Superior temporal gyrus (tissue), 1 donor: Measurements from ENCODE around the gene TAGLN3.

Experiments
- DNase-seq: peaks from one replicate; pipeline ENCODE4 v3.0.0-alpha.2; 2016; ENCODE audit errors: extremely low spot score

The TAGLN3 gene

DNA sequence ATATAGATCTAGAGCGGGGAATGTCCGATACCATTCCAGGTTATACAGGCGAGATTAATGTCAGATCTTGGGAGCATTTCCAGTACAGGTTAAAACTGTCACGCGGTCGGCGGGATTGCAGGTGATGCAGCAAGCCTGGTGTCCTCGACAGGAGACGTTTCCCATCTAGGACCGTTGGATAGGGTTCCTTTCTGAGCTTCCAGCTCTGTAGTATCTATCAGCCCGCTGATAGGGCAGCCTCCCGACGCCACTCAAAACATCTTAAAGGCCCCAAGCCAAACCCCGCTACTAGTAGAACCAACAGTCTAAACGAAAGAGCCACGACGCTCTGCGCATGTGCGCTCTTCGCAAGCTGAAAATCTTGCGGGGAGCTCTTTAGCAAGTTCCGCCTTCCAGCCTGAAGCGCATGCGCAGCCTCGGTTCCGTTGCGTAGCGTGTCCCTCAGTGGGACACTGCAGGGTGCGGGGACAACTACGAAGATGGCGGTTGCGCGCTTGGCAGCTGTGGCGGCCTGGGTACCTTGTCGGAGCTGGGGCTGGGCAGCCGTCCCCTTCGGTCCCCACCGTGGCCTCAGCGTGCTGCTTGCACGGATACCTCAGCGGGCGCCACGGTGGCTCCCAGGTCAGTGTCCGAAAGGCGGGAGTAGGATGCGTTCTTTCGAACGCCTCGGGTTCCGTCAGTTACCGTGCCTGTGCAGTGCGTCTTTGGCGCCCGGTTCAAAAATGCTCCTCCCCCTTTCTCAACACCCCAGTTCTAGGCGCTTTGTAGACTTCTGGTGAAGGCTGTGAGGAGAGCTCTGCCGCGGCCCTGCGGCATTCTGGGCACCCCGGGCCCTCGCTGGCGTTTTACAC is 19.9 kb upstream of the TAGLN3 start, which contains the start of gene ABHD10:
Gene ABHD10 (plus strand): TSS at position 444 of the 851 bp plus-strand sequence. CDS start 36 bp downstream, at position 480.
- DNase-seq: peak; percentile 100

DNA sequence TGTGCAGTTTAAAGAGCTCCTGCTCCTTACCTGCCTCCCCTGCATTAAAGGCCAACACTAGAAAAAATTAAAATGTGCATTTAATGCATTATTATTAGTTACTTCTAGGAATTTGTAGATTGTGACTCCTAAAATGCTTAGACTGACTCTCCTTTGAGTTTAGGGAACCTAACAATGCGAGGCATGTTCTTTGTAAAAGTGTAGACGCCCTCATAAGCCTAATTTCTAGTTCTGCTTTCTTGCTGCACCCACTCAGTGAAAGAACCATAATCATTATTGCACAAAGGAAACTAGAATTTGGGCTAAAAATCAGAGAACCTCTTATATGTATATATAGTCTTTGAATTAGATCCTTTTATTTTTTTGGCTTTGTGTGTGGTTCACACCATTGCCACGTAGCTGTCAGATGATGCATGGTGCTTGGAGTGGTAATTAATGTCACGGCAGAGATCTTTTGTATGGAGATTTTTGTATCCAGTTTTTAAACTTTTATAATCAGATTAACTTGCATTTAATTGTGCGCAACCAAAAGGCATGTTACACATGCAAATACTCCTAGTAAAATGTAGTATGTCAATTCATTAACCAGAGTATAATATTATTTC is 19.2 kb upstream of the TAGLN3 start:
- peak; percentile 69 for DNase-seq

DNA sequence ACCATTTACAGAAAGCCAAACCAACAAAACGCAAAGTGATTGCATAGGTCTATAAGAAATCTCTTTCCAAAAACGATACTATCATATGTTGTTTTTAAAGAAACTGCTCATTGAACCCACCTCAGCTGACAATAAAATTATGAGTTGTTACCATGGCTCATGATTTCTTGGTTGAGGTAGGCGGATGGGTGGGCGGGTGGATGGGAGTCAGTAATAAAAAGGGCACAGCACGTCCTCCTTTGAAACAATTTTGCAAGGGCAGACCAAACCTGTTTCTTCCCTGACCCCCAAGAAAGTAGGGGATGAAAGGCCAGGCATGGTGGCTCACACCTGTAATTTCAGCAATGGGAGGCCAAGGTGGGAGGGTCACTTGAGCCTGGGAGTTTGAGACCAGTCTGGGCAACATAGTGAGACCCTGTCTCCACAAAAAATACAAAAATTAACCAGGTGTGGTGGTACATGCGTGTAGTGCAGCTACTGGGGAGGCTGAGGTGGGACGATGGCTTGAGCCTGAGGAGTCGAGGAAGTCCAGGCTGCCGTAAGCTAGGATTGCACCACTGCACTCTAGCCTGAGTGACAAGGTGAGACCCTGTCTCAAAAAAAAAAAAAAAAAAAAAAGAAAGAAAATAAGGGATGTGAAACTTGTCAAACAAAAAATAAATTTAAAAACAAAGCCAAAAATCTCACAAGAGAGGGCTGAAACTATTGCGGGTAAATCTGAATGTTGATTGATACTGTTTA is 17.8 kb upstream of the TAGLN3 start:
- DNase-seq: no peak

DNA sequence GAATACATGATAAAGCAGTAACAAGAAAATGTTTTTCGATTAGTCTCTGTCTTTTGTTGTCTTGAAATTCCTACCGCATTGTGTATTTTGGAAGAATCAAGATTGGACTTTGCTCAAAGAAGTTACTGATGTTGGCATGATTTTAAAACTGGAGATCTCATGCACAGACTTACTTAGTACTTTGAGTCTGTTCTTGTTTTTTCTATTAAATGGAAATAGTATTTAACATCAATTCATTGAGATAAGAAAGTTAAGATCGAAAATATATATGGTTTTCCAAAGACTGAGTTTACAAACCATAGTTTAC is 17.3 kb upstream of the TAGLN3 start:
- no peak for DNase-seq

DNA sequence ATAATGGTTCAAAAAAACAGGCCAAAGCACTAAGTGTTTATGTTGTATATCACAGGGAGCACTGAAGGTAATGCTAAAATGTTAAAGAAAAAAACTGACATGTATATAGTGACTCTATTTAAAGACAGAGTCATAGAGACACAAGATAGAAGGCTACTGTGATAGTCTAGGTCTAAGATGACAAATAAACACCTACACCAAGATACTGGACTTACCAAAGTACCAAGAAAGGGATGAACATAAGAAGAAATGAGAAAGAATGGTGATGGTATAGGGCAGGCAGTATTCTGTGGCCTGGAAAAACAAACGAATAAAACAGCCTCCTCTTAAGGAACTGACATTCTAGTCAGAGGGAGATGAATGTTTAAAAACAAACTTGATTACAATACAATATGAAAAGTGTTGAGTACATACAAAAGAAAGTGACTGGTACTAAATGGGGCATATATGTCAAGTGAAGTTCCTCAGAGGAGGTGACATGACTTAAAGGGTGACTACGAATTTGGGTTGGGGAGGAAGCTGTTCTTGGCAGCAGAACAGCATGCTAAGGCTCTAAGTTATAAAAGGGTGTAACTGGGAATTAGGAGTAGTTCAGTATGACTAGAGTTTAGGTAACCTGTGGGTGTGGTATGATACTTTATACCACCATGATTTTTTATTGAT is 14.0 kb upstream of the TAGLN3 start:
- DNase-seq: no peak

DNA sequence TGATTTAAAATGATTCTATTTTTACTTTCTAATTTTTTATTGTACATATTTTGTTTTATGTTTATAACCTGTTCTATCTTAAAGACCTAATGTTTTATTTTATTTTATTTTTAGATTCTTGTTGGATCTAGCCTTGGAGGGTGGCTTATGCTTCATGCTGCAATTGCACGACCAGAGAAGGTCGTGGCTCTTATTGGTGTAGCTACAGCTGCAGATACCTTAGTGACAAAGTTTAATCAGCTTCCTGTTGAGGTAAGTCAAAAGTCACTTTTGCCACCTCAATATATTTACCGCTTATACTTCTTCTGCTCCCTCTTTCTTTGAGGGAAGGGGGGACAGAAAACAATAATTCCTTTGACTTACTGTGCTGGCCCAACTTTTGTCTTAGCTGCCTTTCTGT is 11.9 kb upstream of the TAGLN3 start:
- DNase-seq: no peak

DNA sequence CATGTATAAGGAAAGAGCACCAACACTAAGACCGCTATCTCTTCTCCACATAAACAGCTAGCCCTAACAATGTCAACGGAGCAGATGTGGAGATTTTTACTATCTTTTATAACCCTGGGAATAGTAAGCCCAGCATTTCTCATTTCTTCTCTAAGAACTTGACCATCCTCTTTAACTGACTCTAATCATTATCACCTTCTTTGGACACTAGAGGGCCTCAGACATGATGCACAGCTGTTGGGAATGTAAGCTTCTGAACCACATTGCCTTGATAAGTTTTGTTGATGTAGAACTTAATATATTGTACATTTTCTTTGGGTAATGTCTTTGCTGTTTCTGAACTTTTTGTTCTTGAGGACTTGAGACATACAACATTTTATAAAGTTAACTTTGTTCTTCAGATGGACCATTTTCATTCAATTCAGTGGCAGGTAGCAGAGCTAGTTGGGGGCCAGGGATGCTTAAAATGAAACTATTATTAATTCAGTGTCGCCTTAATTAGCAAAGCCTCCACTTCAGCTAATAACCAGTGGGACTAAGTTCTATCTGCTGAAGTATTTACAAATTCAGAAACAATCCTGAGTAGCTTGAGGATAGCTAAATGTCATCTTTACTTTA is 9.6 kb upstream of the TAGLN3 start:
- peak; percentile 89 for DNase-seq

DNA sequence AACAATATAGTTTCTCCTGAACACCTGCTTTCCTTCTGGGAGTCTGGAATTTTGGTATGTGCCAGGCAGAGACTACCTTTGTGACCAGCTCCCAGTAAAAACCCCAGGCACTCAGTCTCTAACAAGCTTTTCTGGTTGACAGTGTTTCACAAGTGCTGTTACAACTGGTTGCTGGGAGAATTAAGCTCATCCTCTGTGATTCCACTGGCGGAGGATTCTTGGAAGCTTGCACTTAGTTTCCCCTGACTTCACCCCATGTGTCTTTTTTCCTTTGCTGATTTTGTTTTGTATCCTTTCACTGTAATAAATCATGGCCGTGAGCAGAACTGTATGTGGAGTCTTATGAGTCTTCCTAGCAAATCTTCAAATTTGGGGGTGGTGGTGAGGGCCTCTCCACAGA is 5.7 kb upstream of the TAGLN3 start:
- no peak for DNase-seq

DNA sequence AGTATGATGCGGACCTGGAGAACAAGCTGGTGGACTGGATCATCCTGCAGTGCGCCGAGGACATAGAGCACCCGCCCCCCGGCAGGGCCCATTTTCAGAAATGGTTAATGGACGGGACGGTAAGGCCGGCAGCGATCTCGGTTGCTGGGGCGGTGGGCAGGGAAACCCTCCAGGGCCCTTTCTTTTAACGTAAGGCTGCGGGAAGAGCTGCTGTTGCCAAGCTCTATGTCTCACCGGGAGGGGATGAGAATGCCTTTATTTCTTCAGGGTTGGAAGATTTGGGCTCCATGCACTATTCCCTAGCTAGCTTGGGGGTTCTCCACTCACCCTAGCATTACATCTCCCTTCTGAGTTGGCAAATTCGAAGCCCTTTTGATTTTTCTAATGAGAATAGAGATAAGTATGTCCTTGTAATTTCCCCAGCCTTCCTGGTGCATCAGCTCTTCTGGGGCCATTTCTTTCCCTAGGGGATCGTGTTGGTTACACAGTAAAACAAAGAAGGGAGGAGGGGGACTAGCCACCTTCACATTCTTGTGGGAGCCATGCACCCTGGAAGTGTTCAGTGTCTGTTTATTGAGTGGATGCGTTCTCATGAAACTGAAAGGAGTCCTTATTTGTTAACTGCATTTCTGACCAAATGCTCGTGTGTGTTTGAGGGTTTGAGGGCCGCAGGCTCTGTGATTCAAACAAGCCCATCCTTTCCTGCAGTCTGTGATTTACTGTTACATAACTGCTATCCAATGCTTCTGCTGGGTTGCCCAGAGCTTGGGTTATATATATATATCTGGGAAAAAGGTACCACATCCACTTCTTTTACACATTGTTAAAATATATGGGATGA is 982 bp downstream of the TAGLN3 start:
- DNase-seq: peak; percentile 68

DNA sequence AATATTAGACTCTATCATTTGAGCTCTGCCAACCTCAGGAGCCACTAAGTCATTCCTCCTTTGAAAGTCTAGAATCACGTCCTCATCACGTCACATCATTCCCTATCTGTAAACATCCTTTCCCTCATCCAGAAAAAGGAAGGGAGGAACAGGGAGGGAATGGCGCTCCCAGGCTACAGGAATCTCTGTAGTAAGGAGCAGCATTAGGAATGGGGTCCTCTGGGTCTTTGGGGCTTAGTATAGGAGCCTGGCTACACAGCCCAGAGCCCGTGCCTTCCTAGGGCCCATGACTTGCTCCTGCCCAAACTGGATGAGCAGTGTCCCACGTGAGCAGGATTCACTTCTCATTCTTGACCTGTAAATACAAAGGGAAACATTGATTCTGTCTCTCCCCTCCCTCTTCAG is 1.6 kb downstream of the TAGLN3 start:
- no peak for DNase-seq

DNA sequence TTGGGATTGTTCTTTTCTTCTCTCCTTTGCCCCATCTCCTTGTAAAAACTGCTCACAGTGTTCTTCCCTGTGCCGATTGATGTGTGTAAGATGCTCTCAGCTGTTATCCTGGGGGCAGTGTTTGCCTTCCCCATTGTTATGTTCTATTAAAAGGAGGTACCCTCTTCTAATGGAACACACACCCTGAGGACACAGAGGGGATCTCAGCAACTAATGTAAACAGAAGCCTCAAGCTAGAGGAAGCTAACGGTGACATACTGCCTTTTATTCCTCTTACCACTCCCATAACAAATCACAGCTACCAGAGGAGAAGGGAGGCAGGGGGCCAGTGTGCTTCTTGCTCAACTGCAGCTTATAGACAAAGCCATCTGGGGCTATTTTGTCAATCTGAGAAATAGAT is 2.2 kb downstream of the TAGLN3 start:
- no peak for DNase-seq

DNA sequence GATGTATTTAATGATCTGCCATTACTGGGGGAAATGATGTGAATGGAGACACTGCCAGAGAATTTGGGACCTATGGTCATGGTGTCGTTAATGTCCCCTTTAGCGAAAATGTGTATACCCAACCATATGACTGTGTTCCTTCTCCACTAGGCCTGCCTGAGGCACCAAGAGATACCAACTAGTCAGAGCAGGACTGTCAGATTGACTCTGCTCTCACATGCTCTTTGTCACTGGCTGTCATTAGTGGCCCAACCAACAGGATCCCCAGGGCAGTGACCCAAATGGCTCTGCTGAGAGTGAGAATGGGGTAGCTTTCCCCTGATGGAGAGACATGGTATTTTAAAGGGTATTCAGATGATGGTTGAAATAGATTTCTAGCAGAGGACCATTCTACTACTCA is 2.8 kb downstream of the TAGLN3 start:
- DNase-seq: no peak

DNA sequence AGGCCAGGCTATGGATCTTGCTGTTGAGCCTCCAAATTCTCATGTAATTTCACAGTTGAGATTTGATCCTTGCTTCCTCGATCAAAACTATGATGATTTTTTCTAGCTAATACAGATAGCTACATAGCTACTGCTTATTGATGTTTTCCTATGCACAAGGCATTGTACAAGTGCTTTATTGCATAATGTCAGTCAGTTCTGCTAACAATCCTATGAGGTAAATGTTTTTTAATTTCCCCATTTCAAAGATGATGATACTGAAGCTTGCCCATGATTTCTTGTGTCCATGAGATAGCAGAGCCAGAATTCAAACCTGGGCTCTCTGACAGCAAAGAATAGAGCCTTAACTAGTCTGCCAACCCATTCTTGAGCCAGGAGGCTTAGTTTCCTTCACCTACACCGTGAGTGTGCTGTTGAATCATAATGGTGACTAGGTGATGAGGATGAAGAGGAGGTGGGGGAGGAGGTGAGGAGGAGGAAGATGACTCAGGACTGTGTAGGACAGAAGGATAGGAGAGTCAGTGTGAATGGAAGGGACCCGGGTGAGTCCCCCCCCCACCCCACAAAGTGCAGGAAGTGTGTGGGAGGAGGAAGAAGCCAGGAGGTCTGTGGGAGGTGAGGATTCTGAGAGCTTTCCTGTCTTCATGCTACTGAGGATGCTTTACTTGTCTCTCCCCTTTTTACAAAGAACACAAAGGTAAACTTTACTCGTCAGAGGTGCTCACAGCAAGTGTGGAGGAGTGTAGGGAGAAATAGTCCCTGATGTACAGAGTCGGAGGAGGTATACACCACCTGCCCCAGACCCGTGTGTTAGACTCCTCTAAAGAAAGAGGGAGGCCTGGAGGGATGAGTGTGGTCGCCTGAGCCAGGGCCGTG is 3.6 kb downstream of the TAGLN3 start:
- DNase-seq: no peak

DNA sequence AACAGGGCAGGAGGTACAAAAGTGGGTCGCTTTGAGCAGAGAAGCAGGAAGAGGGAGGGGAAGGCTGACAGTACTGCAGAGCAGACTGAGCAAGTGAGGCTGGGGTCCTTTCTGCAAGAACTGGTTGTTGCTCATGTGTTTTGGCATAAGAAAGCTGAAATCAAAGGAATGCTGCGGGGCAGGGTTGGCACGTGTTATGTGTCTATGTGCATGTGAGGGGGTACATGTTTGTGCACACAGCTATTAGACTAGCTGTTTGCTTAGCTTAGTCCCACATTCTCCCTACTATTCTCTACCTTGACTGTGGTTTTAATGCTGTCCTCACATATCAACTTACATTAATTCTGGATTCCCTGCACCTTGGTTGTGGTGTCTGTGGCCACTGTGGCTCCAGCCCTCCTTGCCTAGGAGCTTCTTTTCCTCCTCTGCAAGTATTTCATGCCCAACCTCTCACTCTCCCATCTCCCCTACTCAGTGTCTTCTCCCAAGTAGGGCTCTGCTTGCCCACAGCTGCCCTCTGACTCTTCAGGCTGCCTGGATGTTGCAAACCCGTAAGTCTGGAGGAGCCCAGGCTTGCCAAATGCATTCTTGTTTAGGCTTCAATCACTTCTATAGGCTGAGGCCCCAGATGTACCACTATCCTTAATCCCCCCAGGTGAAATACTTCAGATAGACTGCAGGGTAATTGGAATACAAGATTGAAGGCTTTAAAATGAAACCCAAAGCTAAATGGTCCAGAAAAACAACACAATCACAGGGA is 4.8 kb downstream of the TAGLN3 start:
- no peak for DNase-seq

DNA sequence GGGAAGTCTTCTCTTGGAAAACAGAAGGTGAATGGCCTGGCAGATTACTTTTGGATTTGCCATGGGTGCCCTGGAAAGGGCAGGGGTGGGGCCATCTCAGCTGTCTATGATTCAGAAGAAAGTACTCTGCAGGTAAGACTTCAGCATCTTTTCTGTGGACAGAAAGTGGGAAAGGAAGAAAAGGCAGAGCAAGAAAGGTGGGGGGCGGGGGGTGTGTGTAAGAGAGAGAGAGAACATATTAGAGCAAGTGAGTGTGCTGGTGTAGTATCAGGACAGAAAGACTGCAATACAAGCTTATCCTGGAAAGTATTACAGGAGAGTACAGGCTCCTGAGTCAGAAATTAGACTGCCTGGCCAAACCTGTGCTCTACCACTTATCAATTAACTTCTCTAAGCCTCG is 5.5 kb downstream of the TAGLN3 start:
- no peak for DNase-seq

DNA sequence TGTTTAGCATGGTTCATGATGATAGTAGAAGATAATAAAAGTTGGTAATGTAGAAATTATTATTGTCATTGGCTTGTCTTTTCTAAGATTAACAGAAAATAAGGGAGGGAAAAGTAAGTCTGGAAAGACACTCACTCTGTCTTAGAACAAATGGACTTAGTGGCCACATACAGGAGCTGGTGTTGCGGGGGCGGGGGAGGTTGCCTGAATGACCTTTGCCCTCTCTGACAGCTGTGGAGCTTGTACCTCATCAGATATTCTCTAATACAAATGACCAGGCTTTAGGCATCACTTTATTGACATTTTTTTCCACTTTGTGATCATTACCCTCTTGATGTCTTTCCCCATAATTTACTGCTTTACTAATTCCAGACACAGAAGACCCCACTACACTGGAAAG is 5.9 kb downstream of the TAGLN3 start:
- DNase-seq: no peak

DNA sequence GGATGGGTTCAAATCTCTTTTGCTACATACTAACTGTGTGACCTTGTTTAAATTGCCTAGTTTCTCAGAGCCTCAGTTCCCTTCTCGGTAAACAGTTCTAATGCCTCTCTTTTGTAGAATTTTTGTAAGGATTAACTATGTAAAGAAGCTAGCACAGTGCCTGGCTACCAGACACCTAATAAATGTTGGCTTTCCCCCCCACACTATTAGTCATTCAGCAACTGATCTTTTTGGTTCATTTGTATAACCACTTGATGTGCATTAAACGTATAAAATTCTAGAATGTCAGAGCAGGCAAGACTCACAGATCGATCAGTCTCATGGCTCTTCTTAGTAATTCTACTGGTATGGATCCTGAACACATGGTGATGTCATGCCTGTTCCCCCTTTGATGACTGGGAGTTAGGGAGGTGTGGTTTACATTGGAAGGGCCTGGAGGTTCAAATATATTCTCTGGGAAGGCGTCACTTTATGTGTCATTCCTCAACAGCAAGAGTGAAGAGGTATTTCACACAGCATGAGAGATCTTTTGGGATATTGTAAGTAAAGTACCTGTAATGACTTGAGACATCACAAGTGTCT is 6.5 kb downstream of the TAGLN3 start:
- no peak for DNase-seq

DNA sequence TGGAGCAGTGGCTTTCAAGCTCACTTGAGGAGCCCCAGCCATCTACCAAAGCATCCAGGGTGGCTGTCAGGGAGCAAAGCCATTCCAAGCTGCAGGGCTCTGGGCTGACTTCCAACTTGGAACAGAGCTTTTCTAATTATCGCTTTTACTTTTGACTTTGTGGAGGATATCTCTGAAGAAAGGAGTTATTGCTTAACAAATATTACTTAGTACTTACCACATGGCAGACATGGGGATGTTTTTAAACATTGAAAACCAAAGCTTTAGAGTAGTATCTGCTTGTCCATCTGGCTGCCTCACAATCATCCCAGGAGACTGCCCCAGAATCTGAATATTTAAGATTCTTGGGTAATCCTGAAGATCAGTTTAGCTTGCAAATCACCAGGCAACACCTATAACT is 8.9 kb downstream of the TAGLN3 start:
- DNase-seq: no peak

DNA sequence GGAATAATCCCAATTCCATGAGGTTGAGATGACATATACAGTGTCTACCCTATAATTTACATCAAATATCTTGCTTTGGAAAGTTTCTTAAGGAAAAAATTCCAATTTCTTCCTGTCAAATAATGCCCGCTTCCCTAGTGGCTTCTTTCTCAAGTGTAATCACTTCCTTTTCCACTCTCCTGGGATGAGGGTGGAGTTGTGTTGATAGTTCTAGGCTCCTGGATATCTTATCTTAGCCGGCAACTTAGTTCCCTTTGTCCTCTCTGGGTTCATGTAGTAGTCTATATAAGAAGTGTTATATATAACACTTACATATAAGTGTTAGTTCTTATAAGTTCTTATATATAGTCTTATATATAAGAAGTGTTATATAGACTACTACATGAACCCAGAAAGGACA is 10.9 kb downstream of the TAGLN3 start:
- no peak for DNase-seq
